A673 (cell line): Measurements from ENCODE around the gene ZNF41. TPM values are rescaled to one million over a fixed set of nuclear protein-coding genes. Genes with fewer than 3 reads are reported as not detected.

Experiments used
- BruUV-seq: library from RNA; stranded (reverse); fragments of 400-500 nt; replicated peaks from 2 replicates; lab custom pipeline; 2021; lab: Mats Ljungman, UMichigan
- CTCF ChIA-PET: fragments of 300-600 bp; sonication (Branson Sonifier 250); formaldehyde crosslinking; loops from one replicate; lab custom pipeline; 2022; ENCODE audit warnings: antibody characterized with exemption; lab: Charles Lee
- POLR2A ChIA-PET: fragments of 300-600 bp; sonication (Branson Sonifier 250); formaldehyde crosslinking; loops from one replicate; lab custom pipeline; 2022; ENCODE audit warnings: antibody characterized with exemption; ENCODE audit not compliant: low non-redundant PET; lab: Charles Lee
- DNase-seq: peaks from one replicate; pipeline ENCODE4 v3.0.0-alpha.2; 2015; ENCODE audit warnings: low spot score
- H3K27ac ChIP-seq: fragments of 200-600 bp; sonication (generic); 2 replicates; pipeline ENCODE4 v1.5.1; 2016; ENCODE audit warnings: mixed run types, low read depth, mild to moderate bottlenecking, mixed read lengths, antibody characterized with exemption, low read length; ENCODE audit not compliant: poor library complexity, severe bottlenecking
- H3K27me3 ChIP-seq: fragments of 200-600 bp; sonication (generic); replicated peaks from 2 replicates; pipeline ENCODE4 v1.6.1; 2017; ENCODE audit warnings: mixed run types, low read depth, mild to moderate bottlenecking, mixed read lengths, antibody characterized with exemption, low read length; ENCODE audit not compliant: insufficient read depth, poor library complexity
- H3K36me3 ChIP-seq: fragments of 200-600 bp; sonication (generic); 2 replicates; pipeline ENCODE4 v1.6.1; 2016; ENCODE audit warnings: mixed run types, mild to moderate bottlenecking, mixed read lengths, antibody characterized with exemption, low read length; ENCODE audit not compliant: insufficient read depth, poor library complexity, severe bottlenecking
- H3K4me1 ChIP-seq: fragments of 200-600 bp; sonication (generic); 2 replicates; pipeline ENCODE4 v1.6.1; 2017; ENCODE audit warnings: mixed run types, mild to moderate bottlenecking, mixed read lengths, antibody characterized with exemption, low read length; ENCODE audit not compliant: insufficient read depth, poor library complexity, severe bottlenecking
- H3K4me3 ChIP-seq: fragments of 200-600 bp; sonication (generic); 2 replicates; pipeline ENCODE4 v1.5.1; 2016; ENCODE audit warnings: low read depth, mixed run types, mild to moderate bottlenecking, mixed read lengths, low read length; ENCODE audit not compliant: poor library complexity, severe bottlenecking
- H3K9me3 ChIP-seq: fragments of 200-600 bp; sonication (generic); 2 replicates; pipeline ENCODE4 v1.6.1; 2016; ENCODE audit warnings: mixed run types, low read depth, mild to moderate bottlenecking, mixed read lengths, antibody characterized with exemption, low read length; ENCODE audit not compliant: poor library complexity, severe bottlenecking
- CTCF ChIP-seq: fragments of 300-800, 200-600 bp; sonication (generic); conservative IDR thresholded peaks from 2 replicates; pipeline ENCODE4 v1.5.1; 2017; ENCODE audit warnings: low read depth, mild to moderate bottlenecking, antibody characterized with exemption, low read length, moderate library complexity, mixed read lengths
- EZH2 ChIP-seq: fragments of 200-600 bp; sonication (generic); IDR thresholded peaks from 2 replicates; pipeline ENCODE4 v1.6.1; 2017; ENCODE audit warnings: borderline replicate concordance, low read depth, mild to moderate bottlenecking, mixed read lengths, antibody characterized with exemption, low read length; ENCODE audit not compliant: poor library complexity, severe bottlenecking
- intact Hi-C: fragments of 100-400 bp; cut with micrococcal nuclease; formaldehyde crosslinking; loops from one replicate; pipeline ENCODE4 v1.10.0; 2022; ENCODE audit not compliant: unreplicated experiment
- total RNA-seq: library from RNA; stranded (reverse); gene quantifications from 2 replicates; pipeline ENCODE4 v1.2.3, GENCODE V29; 2021

Gene ZNF41
- total RNA-seq, 1 experiment from 2014 or later, result 6.4 TPM

- ChIA-PET POLR2A (no interaction called here), CTCF (no interaction called here)
- no peaks in the 10 kb centered on the region for H3K36me3 ChIP-seq
- H3K4me3 ChIP-seq, result no peak overlapping the region
- H3K27ac ChIP-seq, result no peak overlapping the region
- H3K9me3 ChIP-seq, result no peaks in the 10 kb centered on the region
- intact Hi-C loops, result no loop called here
- no peaks in the 10 kb centered on the region for H3K4me1 ChIP-seq
- TF ChIP-seq EZH2 (no peak), CTCF (no peak)
- no TSS peak for BruUV-seq
- no peaks in the 10 kb centered on the region for H3K27me3 ChIP-seq
- no peak for DNase-seq
These were observed 24.3 kb upstream of the ZNF41 start for GRCh38 chrX:47507153-47507867.

DNA sequence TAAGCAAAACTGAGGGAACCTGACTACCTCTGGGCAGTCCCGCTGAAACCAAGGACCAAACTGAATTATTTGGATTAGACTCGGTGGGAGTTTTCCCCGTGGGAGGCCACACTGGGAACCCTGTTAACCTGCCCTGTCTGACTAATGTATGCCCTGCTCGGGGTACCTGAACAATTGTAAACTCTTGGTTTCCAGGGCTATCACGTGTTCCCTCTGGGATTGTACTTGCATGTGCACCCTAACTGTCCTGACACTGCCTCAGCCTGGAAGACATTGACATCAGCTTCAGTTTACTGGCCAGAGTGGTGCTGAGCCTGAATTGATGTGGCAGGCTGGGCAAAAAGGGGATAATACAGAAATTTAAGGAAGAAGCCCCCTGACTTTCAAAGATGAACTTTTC, 20.1 kb upstream of the ZNF41 start:
- BruUV-seq, result no TSS peak
- Histone ChIP-seq H3K27me3 (no peaks in the 10 kb centered on the region), H3K36me3 (no peaks in the 10 kb centered on the region), H3K4me3 (no peak overlapping the region), H3K4me1 (peaks cover 13% of the 10 kb centered on the region), H3K9me3 (no peaks in the 10 kb centered on the region), H3K27ac (no peak overlapping the region)
- POLR2A ChIA-PET, result no interaction called here
- TF ChIP-seq EZH2, result no peak
- TF ChIP-seq CTCF, result no peak
- intact Hi-C loops, result no loop called here
- no peak for DNase-seq
- CTCF ChIA-PET, result no interaction called here

GRCh38 chrX:47502316-47503125, 19.5 kb upstream of the ZNF41 start:
- intact Hi-C loops, result no loop called here
- CTCF ChIA-PET, result no interaction called here

More at GRCh38 chrX:47502316-47503125, 19.5 kb upstream of the ZNF41 start:
- Histone ChIP-seq H3K9me3 (no peaks in the 10 kb centered on the region), H3K27me3 (no peaks in the 10 kb centered on the region), H3K36me3 (no peaks in the 10 kb centered on the region), H3K4me3 (no peak overlapping the region), H3K4me1 (peaks cover 13% of the 10 kb centered on the region), H3K27ac (no peak overlapping the region)
- no peak for TF ChIP-seq CTCF
- DNase-seq, result no peak
- POLR2A ChIA-PET, result no interaction called here
- no TSS peak for BruUV-seq
